ENCODE data around the gene SEPTIN1. TPM values are rescaled to one million over a fixed set of nuclear protein-coding genes. Genes with fewer than 3 reads are reported as not detected.
A peak's percentile ranks its signal among the peaks of the same experiment; 100 is the strongest.

Gene SEPTIN1
- total and polyA plus RNA-seq, 2 of the 13 experiments (the other 11 are each of a cell fraction or from before 2014, with no cell fraction given): 0.18 to 0.67 TPM

- TF ChIP-seq IKZF5 (CRISPR knock-in tag; IDR thresholded peaks at IDR 0.05) (no peak; the same call in 1 of the 2 replicates), RBFOX2 (IDR thresholded peaks at IDR 0.05; ENCODE audit: low read depth, low read length) (peak; percentile 76), ZGPAT (CRISPR knock-in tag; IDR thresholded peaks at IDR 0.05) (peak; percentile 93), ZNF337 (CRISPR knock-in tag; IDR thresholded peaks at IDR 0.05; ENCODE audit: borderline replicate concordance, low read depth) (no peak; the same call in 1 of the 2 replicates), ZBTB46 (CRISPR knock-in tag; IDR thresholded peaks at IDR 0.05; ENCODE audit: borderline replicate concordance) (peak; percentile 81; the same call in 1 of the 2 replicates), ZFP37 (CRISPR knock-in tag; IDR thresholded peaks at IDR 0.05; ENCODE audit: borderline replicate concordance) (peak; percentile 95), HOXD1 (CRISPR knock-in tag; IDR thresholded peaks at IDR 0.05) (peak; percentile 85), DDIT3 (CRISPR knock-in tag; IDR thresholded peaks at IDR 0.05) (0 out of 2 replicates have a peak, but pooled peaks have one; percentile 58), KLF9 (CRISPR knock-in tag; IDR thresholded peaks at IDR 0.05; ENCODE audit: low read depth) (no peak), ZNF674 (CRISPR knock-in tag; IDR thresholded peaks at IDR 0.05; ENCODE audit: low read depth) (peak; percentile 96; the same call in 1 of the 2 replicates), ZFP41 (CRISPR knock-in tag; IDR thresholded peaks at IDR 0.05; ENCODE audit: borderline replicate concordance) (no peak; the same call in 1 of the 2 replicates), ZBTB10 (CRISPR knock-in tag; IDR thresholded peaks at IDR 0.05; ENCODE audit: borderline replicate concordance) (peak; percentile 77; the same call in 1 of the 2 replicates), NCOA2 (CRISPR knock-in tag; IDR thresholded peaks at IDR 0.05) (0 out of 2 replicates have a peak, but pooled peaks have one; percentile 53), ZSCAN31 (CRISPR knock-in tag; IDR thresholded peaks at IDR 0.05; ENCODE audit: low read depth) (peak; percentile 6; the same call in 1 of the 2 replicates), MXD3 (CRISPR knock-in tag; IDR thresholded peaks at IDR 0.05) (0 out of 2 replicates have a peak, but pooled peaks have one; percentile 9), ZNF333 (CRISPR knock-in tag; IDR thresholded peaks at IDR 0.05; ENCODE audit: borderline replicate concordance) (no peak), ZNF567 (CRISPR knock-in tag; IDR thresholded peaks at IDR 0.05; ENCODE audit: borderline replicate concordance) (peak; percentile 41; the same call in 1 of the 2 replicates)
These were observed 27.0 kb downstream of the SEPTIN1 start, which contains the start of gene CD2BP2 (continued) for GRCh38 chr16:30355144-30355953.
